Measurements from ENCODE around the gene C9orf78. TPM values are rescaled to one million over a fixed set of nuclear protein-coding genes. Genes with fewer than 3 reads are reported as not detected.

C9orf78 gene
- total RNA-seq, 1 experiment from 2014 or later = 36.4 TPM

- H3K36me3 Mint-ChIP-seq = peaks cover 28% of the 10 kb centered on the region
Observed at GRCh38 chr9:129861447-129861827, 26.4 kb upstream of the C9orf78 start.

More at GRCh38 chr9:129861447-129861827, 26.4 kb upstream of the C9orf78 start:
- Mint-ChIP-seq H3K4me3 (no peak overlapping the region), H3K27ac (no peak overlapping the region), H3K4me1 (no peaks in the 10 kb centered on the region), H3K9me3 (no peaks in the 10 kb centered on the region), H3K27me3 (ENCODE audit: low read depth) (no peaks in the 10 kb centered on the region)
- POLR2A ChIA-PET = no interaction called here
- no peak for DNase-seq (ENCODE audit: low spot score)
- TF ChIP-seq, protein P1, sequence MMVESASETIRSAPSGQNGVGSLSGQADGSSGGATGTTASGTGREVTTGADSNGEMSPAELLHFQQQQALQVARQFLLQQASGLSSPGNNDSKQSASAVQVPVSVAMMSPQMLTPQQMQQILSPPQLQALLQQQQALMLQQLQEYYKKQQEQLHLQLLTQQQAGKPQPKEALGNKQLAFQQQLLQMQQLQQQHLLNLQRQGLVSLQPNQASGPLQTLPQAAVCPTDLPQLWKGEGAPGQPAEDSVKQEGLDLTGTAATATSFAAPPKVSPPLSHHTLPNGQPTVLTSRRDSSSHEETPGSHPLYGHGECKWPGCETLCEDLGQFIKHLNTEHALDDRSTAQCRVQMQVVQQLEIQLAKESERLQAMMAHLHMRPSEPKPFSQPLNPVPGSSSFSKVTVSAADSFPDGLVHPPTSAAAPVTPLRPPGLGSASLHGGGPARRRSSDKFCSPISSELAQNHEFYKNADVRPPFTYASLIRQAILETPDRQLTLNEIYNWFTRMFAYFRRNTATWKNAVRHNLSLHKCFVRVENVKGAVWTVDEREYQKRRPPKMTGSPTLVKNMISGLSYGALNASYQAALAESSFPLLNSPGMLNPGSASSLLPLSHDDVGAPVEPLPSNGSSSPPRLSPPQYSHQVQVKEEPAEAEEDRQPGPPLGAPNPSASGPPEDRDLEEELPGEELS (CRISPR knock-in tag; IDR thresholded peaks at IDR 0.05) = no peak
- TF ChIP-seq E2F1 (CRISPR knock-in tag; IDR thresholded peaks at IDR 0.05) (no peak), ELF4 (CRISPR knock-in tag; IDR thresholded peaks at IDR 0.05; ENCODE audit: low read depth) (no peak), KAT7 (CRISPR knock-in tag; IDR thresholded peaks at IDR 0.05; ENCODE audit: borderline replicate concordance) (no peak), FOXK1 (CRISPR knock-in tag; IDR thresholded peaks at IDR 0.05) (no peak), ZNF416 (CRISPR knock-in tag; IDR thresholded peaks at IDR 0.05) (no peak), SP1 (CRISPR knock-in tag; conservative IDR thresholded peaks at IDR 0.05) (no peak), ZSCAN18 (CRISPR knock-in tag; IDR thresholded peaks at IDR 0.05) (no peak)
- TF ChIP-seq, protein P2, sequence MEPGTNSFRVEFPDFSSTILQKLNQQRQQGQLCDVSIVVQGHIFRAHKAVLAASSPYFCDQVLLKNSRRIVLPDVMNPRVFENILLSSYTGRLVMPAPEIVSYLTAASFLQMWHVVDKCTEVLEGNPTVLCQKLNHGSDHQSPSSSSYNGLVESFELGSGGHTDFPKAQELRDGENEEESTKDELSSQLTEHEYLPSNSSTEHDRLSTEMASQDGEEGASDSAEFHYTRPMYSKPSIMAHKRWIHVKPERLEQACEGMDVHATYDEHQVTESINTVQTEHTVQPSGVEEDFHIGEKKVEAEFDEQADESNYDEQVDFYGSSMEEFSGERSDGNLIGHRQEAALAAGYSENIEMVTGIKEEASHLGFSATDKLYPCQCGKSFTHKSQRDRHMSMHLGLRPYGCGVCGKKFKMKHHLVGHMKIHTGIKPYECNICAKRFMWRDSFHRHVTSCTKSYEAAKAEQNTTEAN (CRISPR knock-in tag; IDR thresholded peaks at IDR 0.05) = no peak
- TF ChIP-seq, protein P3, sequence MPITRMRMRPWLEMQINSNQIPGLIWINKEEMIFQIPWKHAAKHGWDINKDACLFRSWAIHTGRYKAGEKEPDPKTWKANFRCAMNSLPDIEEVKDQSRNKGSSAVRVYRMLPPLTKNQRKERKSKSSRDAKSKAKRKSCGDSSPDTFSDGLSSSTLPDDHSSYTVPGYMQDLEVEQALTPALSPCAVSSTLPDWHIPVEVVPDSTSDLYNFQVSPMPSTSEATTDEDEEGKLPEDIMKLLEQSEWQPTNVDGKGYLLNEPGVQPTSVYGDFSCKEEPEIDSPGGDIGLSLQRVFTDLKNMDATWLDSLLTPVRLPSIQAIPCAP (CRISPR knock-in tag; IDR thresholded peaks at IDR 0.05) = no peak
- TF ChIP-seq, protein P4, sequence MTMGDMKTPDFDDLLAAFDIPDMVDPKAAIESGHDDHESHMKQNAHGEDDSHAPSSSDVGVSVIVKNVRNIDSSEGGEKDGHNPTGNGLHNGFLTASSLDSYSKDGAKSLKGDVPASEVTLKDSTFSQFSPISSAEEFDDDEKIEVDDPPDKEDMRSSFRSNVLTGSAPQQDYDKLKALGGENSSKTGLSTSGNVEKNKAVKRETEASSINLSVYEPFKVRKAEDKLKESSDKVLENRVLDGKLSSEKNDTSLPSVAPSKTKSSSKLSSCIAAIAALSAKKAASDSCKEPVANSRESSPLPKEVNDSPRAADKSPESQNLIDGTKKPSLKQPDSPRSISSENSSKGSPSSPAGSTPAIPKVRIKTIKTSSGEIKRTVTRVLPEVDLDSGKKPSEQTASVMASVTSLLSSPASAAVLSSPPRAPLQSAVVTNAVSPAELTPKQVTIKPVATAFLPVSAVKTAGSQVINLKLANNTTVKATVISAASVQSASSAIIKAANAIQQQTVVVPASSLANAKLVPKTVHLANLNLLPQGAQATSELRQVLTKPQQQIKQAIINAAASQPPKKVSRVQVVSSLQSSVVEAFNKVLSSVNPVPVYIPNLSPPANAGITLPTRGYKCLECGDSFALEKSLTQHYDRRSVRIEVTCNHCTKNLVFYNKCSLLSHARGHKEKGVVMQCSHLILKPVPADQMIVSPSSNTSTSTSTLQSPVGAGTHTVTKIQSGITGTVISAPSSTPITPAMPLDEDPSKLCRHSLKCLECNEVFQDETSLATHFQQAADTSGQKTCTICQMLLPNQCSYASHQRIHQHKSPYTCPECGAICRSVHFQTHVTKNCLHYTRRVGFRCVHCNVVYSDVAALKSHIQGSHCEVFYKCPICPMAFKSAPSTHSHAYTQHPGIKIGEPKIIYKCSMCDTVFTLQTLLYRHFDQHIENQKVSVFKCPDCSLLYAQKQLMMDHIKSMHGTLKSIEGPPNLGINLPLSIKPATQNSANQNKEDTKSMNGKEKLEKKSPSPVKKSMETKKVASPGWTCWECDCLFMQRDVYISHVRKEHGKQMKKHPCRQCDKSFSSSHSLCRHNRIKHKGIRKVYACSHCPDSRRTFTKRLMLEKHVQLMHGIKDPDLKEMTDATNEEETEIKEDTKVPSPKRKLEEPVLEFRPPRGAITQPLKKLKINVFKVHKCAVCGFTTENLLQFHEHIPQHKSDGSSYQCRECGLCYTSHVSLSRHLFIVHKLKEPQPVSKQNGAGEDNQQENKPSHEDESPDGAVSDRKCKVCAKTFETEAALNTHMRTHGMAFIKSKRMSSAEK (CRISPR knock-in tag; IDR thresholded peaks at IDR 0.05; ENCODE audit: borderline replicate concordance) = no peak
- TF ChIP-seq, protein P5, sequence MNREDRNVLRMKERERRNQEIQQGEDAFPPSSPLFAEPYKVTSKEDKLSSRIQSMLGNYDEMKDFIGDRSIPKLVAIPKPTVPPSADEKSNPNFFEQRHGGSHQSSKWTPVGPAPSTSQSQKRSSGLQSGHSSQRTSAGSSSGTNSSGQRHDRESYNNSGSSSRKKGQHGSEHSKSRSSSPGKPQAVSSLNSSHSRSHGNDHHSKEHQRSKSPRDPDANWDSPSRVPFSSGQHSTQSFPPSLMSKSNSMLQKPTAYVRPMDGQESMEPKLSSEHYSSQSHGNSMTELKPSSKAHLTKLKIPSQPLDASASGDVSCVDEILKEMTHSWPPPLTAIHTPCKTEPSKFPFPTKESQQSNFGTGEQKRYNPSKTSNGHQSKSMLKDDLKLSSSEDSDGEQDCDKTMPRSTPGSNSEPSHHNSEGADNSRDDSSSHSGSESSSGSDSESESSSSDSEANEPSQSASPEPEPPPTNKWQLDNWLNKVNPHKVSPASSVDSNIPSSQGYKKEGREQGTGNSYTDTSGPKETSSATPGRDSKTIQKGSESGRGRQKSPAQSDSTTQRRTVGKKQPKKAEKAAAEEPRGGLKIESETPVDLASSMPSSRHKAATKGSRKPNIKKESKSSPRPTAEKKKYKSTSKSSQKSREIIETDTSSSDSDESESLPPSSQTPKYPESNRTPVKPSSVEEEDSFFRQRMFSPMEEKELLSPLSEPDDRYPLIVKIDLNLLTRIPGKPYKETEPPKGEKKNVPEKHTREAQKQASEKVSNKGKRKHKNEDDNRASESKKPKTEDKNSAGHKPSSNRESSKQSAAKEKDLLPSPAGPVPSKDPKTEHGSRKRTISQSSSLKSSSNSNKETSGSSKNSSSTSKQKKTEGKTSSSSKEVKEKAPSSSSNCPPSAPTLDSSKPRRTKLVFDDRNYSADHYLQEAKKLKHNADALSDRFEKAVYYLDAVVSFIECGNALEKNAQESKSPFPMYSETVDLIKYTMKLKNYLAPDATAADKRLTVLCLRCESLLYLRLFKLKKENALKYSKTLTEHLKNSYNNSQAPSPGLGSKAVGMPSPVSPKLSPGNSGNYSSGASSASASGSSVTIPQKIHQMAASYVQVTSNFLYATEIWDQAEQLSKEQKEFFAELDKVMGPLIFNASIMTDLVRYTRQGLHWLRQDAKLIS (CRISPR knock-in tag; IDR thresholded peaks at IDR 0.05; ENCODE audit: borderline replicate concordance) = no peak
- CTCF ChIA-PET = interaction anchor here (1.6 kb wide), 1 partner anchor 12 kb away, joined by 9 read pairs; no protein-coding TSS in a partner anchor
- ATAC-seq = no peak
